GM23248 (cell line): ENCODE results near the gene TRABD.

Experiments
- EZH2 ChIP-seq: fragments of 200-600 bp; sonication (generic); IDR thresholded peaks from 2 replicates; pipeline ENCODE4 v1.6.1; 2018; ENCODE audit warnings: antibody characterized with exemption, mild to moderate bottlenecking; ENCODE audit not compliant: insufficient read depth, poor library complexity, severe bottlenecking
- EZH2phosphoT487 ChIP-seq: fragments of 200-600 bp; sonication (generic); IDR thresholded peaks from 2 replicates; pipeline ENCODE4 v1.6.1; 2018; ENCODE audit warnings: antibody characterized with exemption, moderate library complexity, mild to moderate bottlenecking, low read depth; ENCODE audit not compliant: insufficient read depth

DNA sequence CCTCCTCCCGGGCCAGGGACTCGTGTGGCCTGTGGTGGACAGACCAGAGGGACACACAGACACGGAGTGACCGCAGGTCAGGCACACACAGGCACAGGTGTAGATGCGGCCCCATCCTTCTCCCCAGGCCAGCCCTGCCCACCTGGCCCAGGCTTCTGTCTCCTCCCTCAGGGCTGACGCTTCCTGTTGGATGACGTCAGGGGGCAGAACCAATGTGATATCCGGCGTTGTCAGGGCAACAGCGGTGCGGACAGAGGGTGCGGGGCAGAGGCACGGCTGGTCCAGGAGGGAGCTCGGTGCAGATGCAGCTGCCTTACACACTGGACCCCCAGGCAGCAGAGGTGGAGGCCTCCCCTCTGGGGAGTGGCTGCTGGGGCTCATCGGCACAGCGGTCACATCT, 62.0 kb downstream of the TRABD start:
- no peak for TF ChIP-seq EZH2
- TF ChIP-seq EZH2phosphoT487 = no peak
